Stomach (tissue), 4 donors: ENCODE results near the gene TEAD1.

Experiments
- CTCF ChIP-seq, 7 experiments: fragments of 450-650 bp in 4 of 7; fragments of 200-600 bp in 3 of 7; sonication (generic) in 3 of 7; IDR thresholded peaks; one replicate each; pipeline ENCODE4 v1.5.1; 2016 to 2019; ENCODE audit warnings: antibody characterized with exemption in 7 of 7, control low read depth in 2 of 7, mild to moderate bottlenecking in 1 of 7
- POLR2A ChIP-seq, 4 donors: fragments of 450-650 bp; IDR thresholded peaks; one replicate each; pipeline ENCODE4 v1.6.1; 2016; ENCODE audit warnings: antibody characterized with exemption in 4 of 4, control low read depth in 2 of 4, mild to moderate bottlenecking in 1 of 4, moderate library complexity in 1 of 4

- no peak for TF ChIP-seq CTCF (IDR thresholded peaks at IDR 0.05)
- TF ChIP-seq POLR2A (IDR thresholded peaks at IDR 0.05), result no peak
Measured at GRCh38 chr11:12695221-12695794, 21.1 kb downstream of the TEAD1 start.
